ENCODE measurements around the gene MAP3K14.
A peak's percentile ranks its signal among the peaks of the same experiment; 100 is the strongest.

MAP3K14 gene

DNA sequence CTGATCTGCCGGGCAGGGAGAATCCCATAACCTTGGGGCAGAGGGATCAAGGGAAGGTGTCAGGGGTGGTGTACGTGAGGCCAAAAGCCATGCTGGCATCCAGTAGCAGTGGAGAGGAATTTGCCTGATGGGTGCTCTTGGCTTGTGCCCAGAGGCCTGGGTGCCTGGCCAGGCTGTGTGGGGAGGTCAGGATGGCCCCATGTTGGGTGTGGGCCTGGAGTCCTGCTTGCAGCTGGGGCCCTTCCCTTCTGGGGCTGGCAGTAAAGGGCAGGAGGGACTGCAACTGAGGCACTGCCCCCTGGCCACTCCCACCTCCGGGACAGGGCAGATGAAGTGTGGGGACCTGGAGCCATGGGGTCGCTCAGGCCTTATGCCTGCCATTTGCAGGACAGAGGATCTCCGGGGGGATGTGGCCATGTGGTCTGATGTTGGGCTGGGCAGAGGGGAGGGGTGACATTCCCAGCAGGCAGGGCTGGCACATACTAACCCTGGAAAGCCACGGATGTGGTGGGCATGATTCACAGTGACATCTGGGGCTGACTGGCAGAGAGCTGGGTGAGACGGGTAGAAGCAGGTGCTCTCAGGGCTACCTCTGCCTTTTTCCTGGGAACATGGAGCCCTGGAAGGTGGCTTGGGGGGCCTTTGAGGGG lies 91.6 kb downstream of the MAP3K14 start:
- no peak for DNase-seq

DNA sequence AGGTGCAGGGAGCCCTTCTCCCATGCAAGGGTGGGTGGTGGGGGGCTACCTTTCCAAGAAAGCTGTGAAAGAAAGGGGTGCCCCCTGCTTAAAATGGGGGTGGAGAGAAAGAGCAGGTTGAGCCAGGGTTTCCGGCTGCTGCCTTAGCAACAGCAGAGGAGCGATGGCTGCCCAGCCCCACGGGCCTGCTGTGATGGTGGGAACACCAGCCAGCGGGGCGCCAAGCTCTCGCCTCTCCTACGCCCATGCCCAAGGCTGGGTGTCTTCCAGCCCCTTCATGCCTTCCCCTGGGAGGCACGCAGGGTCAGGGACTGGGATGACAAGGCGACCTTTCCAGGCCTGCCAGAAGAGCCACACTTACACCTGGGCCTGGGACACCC lies 92.2 kb downstream of the MAP3K14 start:
- peak in 2 of 58 donors; percentile 21 to 37 for DNase-seq

DNA sequence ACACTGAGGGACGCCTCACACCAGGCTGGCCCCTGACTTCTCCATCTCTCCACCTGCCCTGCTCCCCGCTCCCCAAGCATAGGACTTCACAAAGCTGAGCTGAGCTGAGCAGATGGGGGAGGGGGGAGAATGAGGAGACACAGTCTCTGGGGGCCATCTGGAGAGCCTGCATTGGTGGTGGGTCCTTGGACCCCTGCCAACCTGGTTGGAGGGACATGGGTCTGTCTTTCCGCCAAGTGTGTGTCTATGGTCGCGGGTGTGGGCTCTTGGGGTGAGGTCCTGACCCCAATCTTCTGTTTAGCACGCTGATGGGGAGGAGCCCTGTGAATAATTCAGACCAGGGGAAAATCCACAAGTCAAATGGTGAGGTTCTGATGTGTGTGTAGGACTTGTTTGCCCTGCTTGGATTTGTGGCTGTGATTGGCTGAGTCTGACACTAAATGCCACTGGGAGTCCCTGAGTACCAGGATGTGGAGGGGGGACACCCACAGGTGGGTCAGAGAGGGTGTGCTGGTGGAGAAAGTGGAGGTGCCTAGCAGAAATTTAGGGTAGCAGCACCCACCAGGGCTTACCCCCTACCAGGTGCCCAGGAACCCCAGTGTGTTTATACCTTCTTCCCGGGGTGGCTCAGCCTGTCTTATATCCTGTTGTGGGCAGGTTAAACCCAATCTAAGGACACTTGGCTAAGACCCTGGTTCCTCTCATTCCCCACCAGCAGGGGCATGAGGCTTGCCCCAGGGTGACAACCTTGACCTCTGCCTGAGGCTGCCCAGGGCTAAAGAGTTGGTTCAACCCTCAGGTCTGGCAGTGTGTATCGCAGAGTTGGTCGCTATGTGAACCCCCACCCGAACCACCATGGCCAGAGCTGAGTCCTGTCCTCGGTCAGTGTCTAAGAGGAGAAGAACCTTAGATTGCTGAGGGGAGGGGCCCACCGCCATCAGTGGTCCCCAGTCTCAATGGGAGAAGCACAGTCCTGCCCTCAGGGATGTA lies 93.0 kb downstream of the MAP3K14 start:
- no peak for DNase-seq

DNA sequence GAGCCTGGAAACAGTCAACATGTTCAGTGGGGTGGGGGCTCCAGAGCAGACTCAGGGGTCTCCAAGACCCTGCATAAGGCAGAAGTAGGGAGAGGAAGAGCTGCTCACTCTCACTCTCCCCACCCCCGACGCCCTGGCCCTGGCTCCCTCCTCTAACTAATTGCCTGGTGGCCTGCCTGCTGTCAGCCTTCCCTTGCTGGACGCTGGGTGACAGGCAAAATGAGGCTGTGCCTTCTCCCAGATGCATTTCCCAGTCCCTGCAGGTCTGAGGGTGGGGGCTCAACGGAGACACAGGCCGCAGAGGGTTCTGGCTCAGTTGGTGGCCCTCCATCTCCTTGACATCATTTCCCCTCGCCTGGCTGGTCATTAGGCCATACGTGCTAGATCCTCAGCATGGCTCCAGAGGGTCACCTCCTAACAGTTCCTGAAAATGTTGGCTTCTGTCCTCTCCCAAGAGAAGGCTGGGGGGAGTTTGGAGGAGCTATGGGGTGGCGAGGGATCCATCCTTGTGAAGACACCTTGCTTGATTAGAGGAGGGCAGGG lies 93.8 kb downstream of the MAP3K14 start:
- DNase-seq: no peak

DNA sequence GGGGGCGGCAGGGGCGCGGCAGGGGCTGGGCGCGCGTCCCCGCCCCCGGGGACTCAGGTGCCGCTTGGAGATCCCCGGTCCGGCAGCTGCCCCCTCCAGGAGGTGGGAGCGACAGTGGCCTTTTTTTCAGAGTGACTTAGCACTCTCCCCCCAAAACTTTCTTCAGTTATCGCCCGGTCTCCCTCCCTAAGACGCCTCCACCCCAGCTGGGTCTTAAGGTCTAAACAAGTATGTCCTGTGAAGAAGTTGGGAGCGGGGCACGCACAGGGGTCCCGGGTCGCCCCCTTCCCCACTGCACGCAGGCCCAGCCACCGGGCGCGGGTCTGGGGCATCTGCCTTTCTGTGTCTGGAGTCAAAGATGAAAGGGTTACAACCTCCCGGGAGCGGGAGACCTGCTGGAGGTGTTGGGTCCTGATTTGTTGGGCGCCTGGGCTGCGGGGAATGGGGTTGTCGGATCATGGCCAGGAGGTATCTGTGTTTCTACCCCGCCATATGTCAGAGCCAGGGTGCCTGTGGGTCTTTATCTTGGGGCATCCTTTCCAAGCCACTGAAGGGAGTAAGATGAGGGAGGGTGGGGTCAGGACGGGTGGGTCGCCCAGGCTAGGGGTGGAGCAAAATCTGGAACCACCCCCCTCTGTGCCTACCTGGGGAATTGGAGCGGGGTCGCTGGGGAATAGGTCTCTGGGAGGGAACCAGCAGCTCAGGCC lies 94.4 kb downstream of the MAP3K14 start:
- no peak for DNase-seq

DNA sequence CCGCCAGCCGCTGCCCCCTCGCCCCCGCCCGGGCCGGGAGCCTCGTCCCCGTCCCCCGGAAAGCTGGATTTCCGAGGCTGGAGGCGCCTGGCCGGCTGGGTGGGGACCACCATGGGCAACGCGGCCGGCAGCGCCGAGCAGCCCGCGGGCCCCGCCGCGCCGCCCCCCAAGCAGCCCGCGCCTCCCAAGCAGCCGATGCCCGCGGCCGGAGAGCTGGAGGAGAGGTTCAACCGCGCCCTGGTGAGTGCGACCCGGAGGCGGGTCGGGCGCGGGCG lies 94.9 kb downstream of the MAP3K14 start:
- no peak for DNase-seq

DNA sequence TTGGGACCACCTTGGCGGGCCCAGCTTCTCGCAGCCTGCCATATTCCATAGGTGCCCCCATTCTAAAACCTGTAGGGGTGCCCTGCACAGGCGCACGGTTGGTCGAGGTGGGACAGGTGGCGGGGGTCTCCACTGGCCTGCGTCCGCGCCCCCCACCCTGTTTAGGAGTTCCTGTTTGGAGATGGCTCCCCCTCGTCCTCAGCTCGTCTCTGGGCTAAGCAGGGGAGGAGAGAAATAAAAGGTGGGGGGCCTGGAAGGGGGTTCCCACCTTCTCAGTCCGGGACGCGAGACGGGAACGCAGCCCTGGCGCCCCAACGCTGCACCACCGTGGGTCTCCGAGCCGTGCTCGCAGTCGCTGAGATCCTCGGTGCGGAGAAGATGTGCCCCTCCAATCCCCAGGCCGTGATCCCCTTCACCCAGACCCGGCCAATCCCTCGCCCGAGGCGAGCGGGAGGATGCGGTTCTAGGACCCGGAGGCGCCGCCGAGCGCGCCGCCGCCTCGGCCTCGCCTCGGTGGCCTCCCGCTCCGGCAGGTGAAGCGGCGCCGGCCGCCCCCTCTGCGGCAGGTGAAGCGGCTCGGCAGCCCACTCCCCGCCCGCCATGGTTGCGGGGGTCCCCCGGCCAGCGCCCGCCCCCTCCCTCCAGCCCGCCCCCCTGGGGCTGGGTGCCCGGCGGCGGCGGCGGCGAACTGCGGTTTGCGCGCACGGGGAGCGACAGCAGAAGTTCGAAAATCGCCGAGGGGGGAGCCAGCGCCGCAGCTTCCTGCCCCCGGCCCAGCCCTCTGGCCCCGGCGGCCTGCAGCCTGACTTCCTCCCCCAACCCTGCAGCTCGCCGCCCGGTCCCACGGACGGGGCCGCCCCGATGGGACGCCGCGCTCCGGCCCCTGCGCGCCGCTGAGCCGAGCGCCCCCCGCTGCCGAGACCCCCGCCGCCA lies 95.5 kb downstream of the MAP3K14 start, which contains the start of gene FMNL1:
Gene FMNL1 (plus strand): TSS at position 805 of the 933 bp plus-strand sequence. CDS start 240 bp downstream, outside the sequence.
- DNase-seq: peak in 3 of 58 donors; percentile 18 to 45 (median 22)

DNA sequence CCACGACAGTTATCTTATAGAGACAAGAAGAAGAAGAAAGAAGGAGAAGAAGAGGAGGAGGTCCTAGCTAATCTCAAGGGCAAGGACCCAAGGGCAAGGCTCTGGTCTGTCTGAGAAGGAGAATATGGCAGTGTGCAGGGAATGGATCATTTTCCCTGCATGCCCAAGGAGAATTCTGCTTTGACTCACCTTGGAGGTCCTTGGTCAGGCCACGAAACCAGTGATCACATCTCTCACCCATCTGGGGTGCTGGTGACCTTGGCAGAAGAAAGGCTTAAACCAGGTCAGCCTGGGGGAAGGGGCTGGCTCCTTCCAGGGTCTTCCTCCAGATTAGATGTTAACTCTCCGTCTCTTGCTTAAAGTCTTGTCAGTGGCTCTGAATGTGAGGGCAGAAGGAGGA lies 96.7 kb downstream of the MAP3K14 start:
- DNase-seq: no peak

DNA sequence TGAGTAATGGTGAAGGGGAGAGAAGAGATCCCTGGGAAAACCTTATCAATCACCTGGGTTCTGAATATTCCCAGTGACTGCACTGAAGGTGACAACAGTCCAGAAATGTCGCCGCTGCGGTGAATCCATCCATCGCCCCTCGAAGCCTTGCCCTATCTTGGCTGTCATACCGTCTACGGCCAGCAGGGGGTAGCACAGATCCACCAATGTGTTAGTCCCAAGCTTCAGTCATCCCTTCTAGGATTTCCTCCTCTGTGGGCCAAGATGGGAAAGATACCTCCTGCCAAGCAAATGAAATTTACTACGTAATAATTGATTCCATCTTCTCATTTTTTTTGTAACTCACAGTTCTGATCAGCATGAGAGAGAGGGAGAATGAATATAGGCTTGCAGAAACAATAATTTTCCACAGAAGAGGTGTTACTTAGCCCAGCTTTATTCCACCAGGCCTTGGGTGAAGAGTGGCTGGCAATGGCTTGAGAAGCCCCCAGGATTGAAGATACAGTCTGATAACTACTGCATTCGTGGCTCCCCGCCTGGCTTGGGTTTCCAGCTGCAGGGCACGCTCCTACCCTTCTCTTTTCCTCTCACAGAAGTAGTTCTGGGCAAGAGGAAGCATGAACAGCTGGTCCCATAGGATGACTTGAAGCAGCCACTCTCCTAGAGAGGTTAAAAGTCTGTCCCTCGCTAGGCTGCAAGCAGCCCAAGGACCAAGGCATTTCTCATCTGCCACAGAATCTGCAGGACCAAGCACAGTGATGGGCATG lies 97.7 kb downstream of the MAP3K14 start:
- peak in 55 of 58 donors; percentile 29 to 97 (median 66) for DNase-seq
